PFSK-1 (cell line): ENCODE measurements around the gene MEGF10.

Experiments used
- FOXP2 ChIP-seq: optimal IDR thresholded peaks from 2 replicates; pipeline ENCODE3; 2011; ENCODE audit warnings: borderline replicate concordance, control low read depth, inconsistent platforms; ENCODE audit not compliant: insufficient read depth; ENCODE audit errors: extremely low read length, extremely low read depth
- POLR2AphosphoS5 ChIP-seq: IDR thresholded peaks from 2 replicates; pipeline ENCODE4 v1.6.1; 2012; ENCODE audit warnings: low read depth, mild to moderate bottlenecking, control low read depth, low read length, moderate library complexity
- REST ChIP-seq, 2 experiments: IDR thresholded peaks; 2 replicates each; pipeline versions ENCODE4 v1.6.1 to v1.8.0; 2011 to 2012; ENCODE audit warnings: low read depth in 2 of 2, low read length in 2 of 2, control low read depth in 1 of 2, inconsistent platforms in 1 of 2, mild to moderate bottlenecking in 1 of 2, moderate library complexity in 1 of 2; ENCODE audit not compliant: insufficient read depth in 1 of 2
- SIN3A ChIP-seq: IDR thresholded peaks from 2 replicates; pipeline ENCODE4 v1.6.1; 2012; ENCODE audit warnings: mild to moderate bottlenecking, low read length, moderate library complexity, borderline replicate concordance; ENCODE audit not compliant: insufficient read depth
- TAF1 ChIP-seq: IDR thresholded peaks from 2 replicates; pipeline ENCODE4 v1.6.1; 2012; ENCODE audit warnings: low read length, control low read depth, borderline replicate concordance; ENCODE audit not compliant: insufficient read depth

MEGF10 gene

DNA sequence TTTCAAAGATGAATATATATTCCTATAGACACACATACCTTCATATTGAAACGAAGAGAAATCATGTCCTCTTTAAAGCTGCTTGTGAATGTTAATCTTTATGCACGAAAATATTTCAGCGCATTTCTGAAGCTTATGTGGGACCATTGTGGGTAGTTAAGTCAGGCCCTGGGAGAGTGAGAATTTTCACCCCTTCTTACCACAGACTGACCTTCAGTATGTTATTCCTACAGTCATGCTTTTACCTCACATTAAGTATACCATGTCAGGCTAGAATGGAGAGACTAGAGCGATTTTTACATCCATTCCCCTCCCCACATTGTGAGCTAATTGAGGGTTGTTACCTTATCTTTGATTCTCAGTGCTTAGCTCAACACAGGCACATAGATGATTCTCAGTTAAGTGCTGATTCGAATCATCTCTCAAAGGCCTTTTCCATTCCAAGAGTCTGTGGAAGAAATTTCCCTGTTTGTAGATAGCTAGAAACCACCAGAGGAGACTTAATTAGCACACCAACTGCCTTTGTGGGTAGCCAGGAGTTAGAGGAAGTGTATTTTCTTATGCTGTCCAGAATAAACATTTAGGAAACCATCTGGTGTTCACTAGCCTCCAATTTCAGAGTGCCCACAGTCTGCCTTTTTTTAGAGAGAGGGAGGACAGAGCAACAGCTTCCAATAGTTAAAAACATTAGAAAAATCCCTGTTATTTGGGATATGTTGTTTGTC is 110.5 kb downstream of the MEGF10 start:
- TF ChIP-seq TAF1 (no peak), REST (IDR thresholded peaks at IDR 0.05; ENCODE audit: insufficient read depth in 1 of 2, low read depth in 2 of 2, low read length in 2 of 2) (peak in 1 of 2 experiments; percentile 62; a peak in 1 of 4 replicates), FOXP2 (no peak)

DNA sequence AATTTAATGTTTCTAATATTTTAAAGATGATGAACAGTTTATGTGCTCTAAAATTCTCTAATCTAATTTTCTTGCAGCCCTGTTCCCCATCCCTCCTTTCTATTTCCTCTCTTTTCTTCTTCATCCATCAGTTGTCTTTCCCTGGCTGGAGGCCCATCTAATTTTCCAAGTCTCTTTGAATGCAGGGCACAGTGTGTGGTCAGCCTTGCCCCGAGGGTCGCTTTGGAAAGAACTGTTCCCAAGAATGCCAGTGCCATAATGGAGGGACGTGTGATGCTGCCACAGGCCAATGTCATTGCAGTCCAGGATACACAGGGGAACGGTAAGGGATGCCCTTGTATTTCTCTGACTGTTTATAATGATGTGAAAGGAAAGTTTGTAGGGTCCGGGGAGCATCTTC is 111.8 kb downstream of the MEGF10 start:
- no peak for TF ChIP-seq POLR2AphosphoS5
- TF ChIP-seq REST (IDR thresholded peaks at IDR 0.05; ENCODE audit: insufficient read depth in 1 of 2, low read depth in 2 of 2, low read length in 2 of 2), result no peak
- TF ChIP-seq FOXP2, result no peak
- TF ChIP-seq SIN3A, result no peak
- TF ChIP-seq TAF1, result no peak

DNA sequence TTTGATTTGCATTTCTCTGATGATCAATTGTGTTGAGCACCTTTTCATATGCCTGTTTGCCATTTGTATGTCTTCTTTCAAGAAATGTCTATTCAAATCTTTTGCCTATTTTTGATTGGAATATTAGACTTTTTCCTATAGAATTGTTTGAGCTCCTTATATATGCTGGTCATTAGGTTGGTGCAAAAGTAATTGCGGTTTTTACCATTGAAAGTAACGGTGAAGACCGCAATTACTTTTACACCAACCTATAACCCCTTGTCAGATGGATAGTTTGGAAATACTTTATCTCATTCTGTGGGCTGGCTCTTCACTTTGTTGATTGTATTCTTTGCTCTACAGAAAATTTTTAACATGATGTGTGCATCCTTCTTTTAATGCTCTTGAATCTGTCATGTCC is 113.6 kb downstream of the MEGF10 start:
- TF ChIP-seq REST (IDR thresholded peaks at IDR 0.05; ENCODE audit: insufficient read depth in 1 of 2, low read depth in 2 of 2, low read length in 2 of 2), result no peak
- TF ChIP-seq SIN3A, result no peak
- TF ChIP-seq FOXP2, result no peak
- no peak for TF ChIP-seq POLR2AphosphoS5
- no peak for TF ChIP-seq TAF1

DNA sequence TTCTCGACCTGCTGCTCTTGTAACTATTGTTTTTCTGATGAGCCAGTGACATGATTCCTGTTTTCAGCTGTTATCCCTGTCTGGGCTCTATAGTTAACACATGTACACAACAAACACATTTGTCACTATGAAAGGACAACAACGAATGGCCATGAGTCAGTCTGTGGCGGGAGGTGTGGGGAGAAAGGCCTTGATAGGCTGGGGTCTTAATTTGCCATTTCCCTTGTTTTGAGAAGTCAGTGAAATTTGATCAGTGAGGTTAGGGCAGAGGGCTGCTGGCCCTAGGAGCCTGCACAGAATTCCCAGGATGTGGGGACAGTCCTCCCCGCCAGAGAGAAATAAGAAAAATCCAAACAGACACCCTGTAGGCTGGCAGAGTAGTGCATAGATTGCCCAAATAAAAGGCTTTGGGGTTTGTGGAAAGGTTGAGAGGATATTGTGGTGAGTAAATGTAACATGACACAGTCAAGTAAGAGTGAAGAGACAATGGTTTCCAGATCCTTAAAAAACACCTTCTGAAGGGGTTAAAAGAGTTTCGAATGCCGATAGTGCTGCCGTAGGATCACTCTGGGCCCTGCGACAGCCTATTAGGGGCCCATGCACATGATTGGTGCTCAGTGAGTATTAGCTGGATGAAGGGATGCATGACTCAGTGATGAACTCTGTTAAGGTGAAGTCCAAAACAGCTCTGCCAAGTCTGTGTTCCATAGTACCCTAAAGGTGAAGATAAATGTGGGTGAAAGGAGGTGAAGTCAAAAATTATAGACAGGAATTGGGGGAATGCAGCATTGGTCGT is 115.9 kb downstream of the MEGF10 start:
- no peak for TF ChIP-seq SIN3A
- TF ChIP-seq TAF1, result no peak
- no peak for TF ChIP-seq FOXP2

DNA sequence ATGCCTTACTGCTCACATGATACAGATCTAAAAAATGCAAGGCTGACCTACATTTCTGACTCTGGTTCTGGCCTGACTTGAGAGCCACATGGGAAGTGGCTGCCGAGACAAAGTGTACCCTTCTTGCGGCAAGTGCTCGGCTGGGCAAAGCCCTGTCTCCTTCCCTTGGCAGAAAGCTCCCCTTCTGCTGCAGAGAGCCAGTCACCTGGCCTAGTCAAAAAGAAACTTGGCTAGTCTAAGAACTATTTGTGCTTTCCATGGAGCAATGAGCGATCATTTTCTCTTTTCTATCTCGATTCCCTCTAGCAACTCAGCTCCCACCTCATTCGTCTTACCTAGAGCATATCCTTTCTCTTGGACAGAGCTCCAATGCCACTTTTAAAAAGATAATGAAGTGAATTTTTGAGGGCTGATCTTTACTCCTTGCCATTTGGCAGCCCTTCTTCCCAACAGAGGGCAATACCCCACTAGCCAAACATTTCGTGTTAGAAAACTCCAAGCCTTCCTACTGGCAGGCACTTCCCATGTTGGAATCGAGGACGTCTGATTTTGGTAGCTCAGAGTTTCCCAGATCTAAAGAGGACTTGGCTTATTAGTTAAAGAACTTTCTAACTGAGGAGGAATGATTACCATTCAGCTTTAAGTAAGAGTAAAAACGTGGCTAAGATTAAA is 118.8 kb downstream of the MEGF10 start:
- TF ChIP-seq REST (IDR thresholded peaks at IDR 0.05; ENCODE audit: insufficient read depth in 1 of 2, low read depth in 2 of 2, low read length in 2 of 2) (no peak), SIN3A (no peak), FOXP2 (no peak), POLR2AphosphoS5 (no peak), TAF1 (no peak)
